ENCODE data around the gene DGKB. TPM values are rescaled to one million over a fixed set of nuclear protein-coding genes. Genes with fewer than 3 reads are reported as not detected.

Gene DGKB
- total RNA-seq, 1 experiment from 2014 or later, result 1.9 TPM

DNA sequence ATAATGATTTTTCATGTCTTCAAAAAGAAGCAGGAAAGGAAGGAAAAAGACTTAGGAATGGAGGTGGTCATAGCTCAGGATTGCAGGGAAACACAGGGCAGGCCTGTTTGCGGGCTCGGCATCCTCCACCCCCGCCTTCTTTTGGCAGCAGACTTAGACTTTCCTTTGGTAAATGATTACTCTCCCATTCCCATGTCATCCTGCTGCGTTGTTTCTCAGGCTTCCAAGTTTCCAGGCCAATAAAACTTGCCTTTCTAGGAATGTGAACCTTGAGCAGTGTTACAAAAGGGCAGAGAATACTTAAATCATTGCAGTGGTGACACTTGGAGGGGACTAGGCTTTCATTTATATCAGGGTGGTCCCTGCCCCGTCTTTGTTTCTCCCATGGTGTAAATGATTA, 34.0 kb upstream of the DGKB start:
- ChIA-PET CTCF (no interaction called here), POLR2A (interaction anchor here (0.6 kb wide), 1 partner anchor 798 kb away, joined by 3 read pairs; no protein-coding TSS in a partner anchor)
- Mint-ChIP-seq H3K4me3 (no peak overlapping the region), H3K4me1 (peaks cover 6% of the 10 kb centered on the region), H3K36me3 (no peaks in the 10 kb centered on the region), H3K9me3 (no peaks in the 10 kb centered on the region), H3K27me3 (ENCODE audit: low read depth) (no peaks in the 10 kb centered on the region), H3K27ac (no peak overlapping the region)
- DNase-seq (ENCODE audit: low spot score) (no peak), ATAC-seq (0 out of 2 replicates have a peak, but pooled peaks have one; percentile 34)
- TF ChIP-seq AR (CRISPR knock-in tag; IDR thresholded peaks at IDR 0.05), result no peak
- TF ChIP-seq, protein P1, sequence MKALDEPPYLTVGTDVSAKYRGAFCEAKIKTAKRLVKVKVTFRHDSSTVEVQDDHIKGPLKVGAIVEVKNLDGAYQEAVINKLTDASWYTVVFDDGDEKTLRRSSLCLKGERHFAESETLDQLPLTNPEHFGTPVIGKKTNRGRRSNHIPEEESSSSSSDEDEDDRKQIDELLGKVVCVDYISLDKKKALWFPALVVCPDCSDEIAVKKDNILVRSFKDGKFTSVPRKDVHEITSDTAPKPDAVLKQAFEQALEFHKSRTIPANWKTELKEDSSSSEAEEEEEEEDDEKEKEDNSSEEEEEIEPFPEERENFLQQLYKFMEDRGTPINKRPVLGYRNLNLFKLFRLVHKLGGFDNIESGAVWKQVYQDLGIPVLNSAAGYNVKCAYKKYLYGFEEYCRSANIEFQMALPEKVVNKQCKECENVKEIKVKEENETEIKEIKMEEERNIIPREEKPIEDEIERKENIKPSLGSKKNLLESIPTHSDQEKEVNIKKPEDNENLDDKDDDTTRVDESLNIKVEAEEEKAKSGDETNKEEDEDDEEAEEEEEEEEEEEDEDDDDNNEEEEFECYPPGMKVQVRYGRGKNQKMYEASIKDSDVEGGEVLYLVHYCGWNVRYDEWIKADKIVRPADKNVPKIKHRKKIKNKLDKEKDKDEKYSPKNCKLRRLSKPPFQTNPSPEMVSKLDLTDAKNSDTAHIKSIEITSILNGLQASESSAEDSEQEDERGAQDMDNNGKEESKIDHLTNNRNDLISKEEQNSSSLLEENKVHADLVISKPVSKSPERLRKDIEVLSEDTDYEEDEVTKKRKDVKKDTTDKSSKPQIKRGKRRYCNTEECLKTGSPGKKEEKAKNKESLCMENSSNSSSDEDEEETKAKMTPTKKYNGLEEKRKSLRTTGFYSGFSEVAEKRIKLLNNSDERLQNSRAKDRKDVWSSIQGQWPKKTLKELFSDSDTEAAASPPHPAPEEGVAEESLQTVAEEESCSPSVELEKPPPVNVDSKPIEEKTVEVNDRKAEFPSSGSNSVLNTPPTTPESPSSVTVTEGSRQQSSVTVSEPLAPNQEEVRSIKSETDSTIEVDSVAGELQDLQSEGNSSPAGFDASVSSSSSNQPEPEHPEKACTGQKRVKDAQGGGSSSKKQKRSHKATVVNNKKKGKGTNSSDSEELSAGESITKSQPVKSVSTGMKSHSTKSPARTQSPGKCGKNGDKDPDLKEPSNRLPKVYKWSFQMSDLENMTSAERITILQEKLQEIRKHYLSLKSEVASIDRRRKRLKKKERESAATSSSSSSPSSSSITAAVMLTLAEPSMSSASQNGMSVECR (CRISPR knock-in tag; IDR thresholded peaks at IDR 0.05; ENCODE audit: borderline replicate concordance), result no peak
- no peak for TF ChIP-seq ZNF121 (CRISPR knock-in tag; IDR thresholded peaks at IDR 0.05)
- no peak for TF ChIP-seq SMAD3 (CRISPR knock-in tag; IDR thresholded peaks at IDR 0.05; ENCODE audit: borderline replicate concordance)
- no peak for TF ChIP-seq TEAD4 (CRISPR knock-in tag; IDR thresholded peaks at IDR 0.05)
- TF ChIP-seq, protein P2, sequence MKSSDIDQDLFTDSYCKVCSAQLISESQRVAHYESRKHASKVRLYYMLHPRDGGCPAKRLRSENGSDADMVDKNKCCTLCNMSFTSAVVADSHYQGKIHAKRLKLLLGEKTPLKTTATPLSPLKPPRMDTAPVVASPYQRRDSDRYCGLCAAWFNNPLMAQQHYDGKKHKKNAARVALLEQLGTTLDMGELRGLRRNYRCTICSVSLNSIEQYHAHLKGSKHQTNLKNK (CRISPR knock-in tag; IDR thresholded peaks at IDR 0.05), result no peak
- TF ChIP-seq, protein P3, sequence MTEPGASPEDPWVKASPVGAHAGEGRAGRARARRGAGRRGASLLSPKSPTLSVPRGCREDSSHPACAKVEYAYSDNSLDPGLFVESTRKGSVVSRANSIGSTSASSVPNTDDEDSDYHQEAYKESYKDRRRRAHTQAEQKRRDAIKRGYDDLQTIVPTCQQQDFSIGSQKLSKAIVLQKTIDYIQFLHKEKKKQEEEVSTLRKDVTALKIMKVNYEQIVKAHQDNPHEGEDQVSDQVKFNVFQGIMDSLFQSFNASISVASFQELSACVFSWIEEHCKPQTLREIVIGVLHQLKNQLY (CRISPR knock-in tag; IDR thresholded peaks at IDR 0.05), result no peak
- TF ChIP-seq, protein P4, sequence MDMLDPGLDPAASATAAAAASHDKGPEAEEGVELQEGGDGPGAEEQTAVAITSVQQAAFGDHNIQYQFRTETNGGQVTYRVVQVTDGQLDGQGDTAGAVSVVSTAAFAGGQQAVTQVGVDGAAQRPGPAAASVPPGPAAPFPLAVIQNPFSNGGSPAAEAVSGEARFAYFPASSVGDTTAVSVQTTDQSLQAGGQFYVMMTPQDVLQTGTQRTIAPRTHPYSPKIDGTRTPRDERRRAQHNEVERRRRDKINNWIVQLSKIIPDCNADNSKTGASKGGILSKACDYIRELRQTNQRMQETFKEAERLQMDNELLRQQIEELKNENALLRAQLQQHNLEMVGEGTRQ (CRISPR knock-in tag; IDR thresholded peaks at IDR 0.05), result no peak
- no peak for TF ChIP-seq ZNF671 (CRISPR knock-in tag; IDR thresholded peaks at IDR 0.05)
- no peak for TF ChIP-seq KAT7 (CRISPR knock-in tag; IDR thresholded peaks at IDR 0.05; ENCODE audit: borderline replicate concordance)
- no peak for TF ChIP-seq E2F1 (CRISPR knock-in tag; IDR thresholded peaks at IDR 0.05)
- TF ChIP-seq GTF2I (CRISPR knock-in tag; conservative IDR thresholded peaks at IDR 0.05), result no peak
- TF ChIP-seq IRF2 (CRISPR knock-in tag; IDR thresholded peaks at IDR 0.05; ENCODE audit: borderline replicate concordance, low read depth), result no peak
- no peak for TF ChIP-seq ATF1 (CRISPR knock-in tag; IDR thresholded peaks at IDR 0.05)
- TF ChIP-seq ATF6 (CRISPR knock-in tag; IDR thresholded peaks at IDR 0.05), result no peak
- TF ChIP-seq, protein P5, sequence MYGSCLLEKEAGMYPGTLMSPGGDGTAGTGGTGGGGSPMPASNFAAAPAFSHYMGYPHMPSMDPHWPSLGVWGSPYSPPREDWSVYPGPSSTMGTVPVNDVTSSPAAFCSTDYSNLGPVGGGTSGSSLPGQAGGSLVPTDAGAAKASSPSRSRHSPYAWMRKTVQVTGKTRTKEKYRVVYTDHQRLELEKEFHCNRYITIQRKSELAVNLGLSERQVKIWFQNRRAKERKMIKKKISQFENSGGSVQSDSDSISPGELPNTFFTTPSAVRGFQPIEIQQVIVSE (CRISPR knock-in tag; IDR thresholded peaks at IDR 0.05; ENCODE audit: borderline replicate concordance), result no peak
- TF ChIP-seq, protein P6, sequence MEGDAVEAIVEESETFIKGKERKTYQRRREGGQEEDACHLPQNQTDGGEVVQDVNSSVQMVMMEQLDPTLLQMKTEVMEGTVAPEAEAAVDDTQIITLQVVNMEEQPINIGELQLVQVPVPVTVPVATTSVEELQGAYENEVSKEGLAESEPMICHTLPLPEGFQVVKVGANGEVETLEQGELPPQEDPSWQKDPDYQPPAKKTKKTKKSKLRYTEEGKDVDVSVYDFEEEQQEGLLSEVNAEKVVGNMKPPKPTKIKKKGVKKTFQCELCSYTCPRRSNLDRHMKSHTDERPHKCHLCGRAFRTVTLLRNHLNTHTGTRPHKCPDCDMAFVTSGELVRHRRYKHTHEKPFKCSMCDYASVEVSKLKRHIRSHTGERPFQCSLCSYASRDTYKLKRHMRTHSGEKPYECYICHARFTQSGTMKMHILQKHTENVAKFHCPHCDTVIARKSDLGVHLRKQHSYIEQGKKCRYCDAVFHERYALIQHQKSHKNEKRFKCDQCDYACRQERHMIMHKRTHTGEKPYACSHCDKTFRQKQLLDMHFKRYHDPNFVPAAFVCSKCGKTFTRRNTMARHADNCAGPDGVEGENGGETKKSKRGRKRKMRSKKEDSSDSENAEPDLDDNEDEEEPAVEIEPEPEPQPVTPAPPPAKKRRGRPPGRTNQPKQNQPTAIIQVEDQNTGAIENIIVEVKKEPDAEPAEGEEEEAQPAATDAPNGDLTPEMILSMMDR (IDR thresholded peaks at IDR 0.05), result no peak
- TF ChIP-seq, protein P7, sequence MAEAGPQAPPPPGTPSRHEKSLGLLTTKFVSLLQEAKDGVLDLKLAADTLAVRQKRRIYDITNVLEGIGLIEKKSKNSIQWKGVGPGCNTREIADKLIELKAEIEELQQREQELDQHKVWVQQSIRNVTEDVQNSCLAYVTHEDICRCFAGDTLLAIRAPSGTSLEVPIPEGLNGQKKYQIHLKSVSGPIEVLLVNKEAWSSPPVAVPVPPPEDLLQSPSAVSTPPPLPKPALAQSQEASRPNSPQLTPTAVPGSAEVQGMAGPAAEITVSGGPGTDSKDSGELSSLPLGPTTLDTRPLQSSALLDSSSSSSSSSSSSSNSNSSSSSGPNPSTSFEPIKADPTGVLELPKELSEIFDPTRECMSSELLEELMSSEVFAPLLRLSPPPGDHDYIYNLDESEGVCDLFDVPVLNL (CRISPR knock-in tag; IDR thresholded peaks at IDR 0.05; ENCODE audit: borderline replicate concordance, low read depth), result no peak
- no peak for TF ChIP-seq ZBTB21 (CRISPR knock-in tag; IDR thresholded peaks at IDR 0.05; ENCODE audit: borderline replicate concordance)
- TF ChIP-seq SP1 (CRISPR knock-in tag; conservative IDR thresholded peaks at IDR 0.05), result no peak
